ENCODE results near the gene AFG3L2.

The AFG3L2 gene

DNA sequence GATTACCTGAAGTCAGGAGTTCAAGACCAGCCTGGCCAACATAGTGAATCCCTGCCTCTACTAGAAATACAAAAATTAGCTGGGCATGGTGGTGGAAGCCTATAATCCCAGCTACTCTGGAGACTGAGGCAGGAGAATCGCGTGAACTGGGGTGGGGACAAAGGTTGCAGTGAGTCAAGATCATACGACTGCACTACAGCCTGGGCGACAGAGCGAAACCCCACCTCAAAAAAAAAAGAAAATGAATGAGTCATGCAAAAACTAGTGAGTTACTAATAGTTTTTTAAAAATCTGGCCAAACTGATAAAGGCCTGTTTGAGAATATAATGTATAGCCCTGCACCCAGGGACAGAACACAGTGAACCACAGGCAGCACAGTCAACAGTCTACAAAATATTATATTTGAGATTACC is 17.5 kb downstream of the AFG3L2 start:
- DNase-seq (ENCODE audit: low spot score), result no peak

- DNase-seq (ENCODE audit: low spot score), result no peak
Measured at GRCh38 chr18:12352188-12352587, 24.8 kb downstream of the AFG3L2 start.

- DNase-seq (ENCODE audit: low spot score), result no peak
Measured at GRCh38 chr18:12347895-12348294, 29.1 kb downstream of the AFG3L2 start.

GRCh38 chr18:12346240-12346565 is 30.8 kb downstream of the AFG3L2 start:
- DNase-seq (ENCODE audit: low spot score), result no peak

- DNase-seq (ENCODE audit: low spot score), result no peak
Measured at GRCh38 chr18:12345491-12346239, 31.4 kb downstream of the AFG3L2 start.

DNA sequence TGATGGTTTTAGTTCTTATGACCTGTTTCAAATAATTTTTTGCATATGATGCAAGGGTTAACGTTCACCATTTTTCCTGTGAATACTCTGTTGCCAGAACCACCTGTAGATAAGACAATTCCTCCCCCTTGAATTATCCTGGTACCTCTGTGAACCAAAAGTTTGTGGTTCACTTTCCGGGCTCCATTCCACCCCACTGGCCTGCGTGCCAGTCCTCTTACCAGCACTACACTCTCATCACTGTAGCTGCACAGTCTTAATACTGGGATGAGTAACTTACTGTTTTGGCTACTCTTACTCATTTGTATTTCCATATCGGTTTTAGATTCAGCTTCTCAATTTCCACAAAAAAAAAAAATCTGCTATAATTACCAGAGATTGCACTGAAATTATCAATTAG is 34.4 kb downstream of the AFG3L2 start:
- DNase-seq (ENCODE audit: low spot score), result no peak

DNA sequence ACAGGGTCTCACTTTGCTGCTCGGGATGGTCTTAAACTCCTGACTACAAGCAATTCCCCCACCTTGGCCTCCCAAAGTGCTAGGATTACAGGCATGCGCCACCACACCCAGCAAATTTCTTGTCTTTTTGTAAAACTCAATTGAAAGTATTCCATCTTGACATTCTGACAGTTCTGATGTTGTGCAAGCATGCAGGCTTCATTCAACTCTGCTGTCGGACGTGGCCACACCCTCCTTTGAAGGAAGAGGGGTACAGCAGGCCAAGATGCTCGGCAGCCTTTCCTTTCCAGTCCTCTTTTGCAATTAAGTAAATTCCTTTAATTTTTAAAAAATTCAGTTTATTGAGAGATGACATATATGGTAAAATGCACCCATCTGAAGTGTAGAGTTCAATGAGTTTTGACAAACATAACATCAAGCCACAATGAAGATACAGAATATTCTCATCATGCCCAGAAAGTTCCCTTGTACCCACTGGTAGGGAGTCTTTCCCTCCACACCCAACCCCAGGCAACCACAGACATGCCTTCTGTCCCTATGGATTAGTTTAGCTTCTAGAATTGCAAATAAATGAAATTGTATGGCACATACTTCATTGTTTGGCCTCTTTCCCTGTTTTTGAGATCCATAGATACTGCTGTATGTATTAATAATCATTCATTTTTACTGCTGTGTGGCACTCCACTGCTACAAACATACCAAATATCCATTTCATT is 35.9 kb downstream of the AFG3L2 start:
- DNase-seq (ENCODE audit: low spot score), result no peak

DNA sequence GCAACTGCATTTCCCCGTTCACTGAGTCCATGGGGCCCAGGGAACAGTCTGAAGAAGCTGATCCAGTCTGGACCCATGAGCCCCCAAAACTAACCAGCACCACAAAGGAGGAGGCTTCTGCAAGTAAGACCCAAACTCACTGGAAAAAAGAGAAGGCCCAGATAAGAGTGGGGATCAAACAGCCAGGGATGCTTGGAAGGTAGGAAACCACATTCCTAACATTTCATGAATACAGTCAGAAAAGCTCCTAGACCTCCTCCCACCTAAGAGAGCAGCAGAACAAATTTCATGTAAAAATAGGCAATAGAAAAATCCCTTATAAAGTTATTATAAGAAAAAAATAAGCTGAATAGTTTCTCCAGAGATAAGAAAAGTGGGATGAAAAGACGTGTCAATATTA is 38.6 kb downstream of the AFG3L2 start:
- DNase-seq (ENCODE audit: low spot score), result no peak

- no peak for DNase-seq (ENCODE audit: low spot score)
Measured at GRCh38 chr18:12336887-12337286, 40.1 kb downstream of the AFG3L2 start.

- no peak for DNase-seq (ENCODE audit: low spot score)
Measured at GRCh38 chr18:12336171-12336613, 40.8 kb downstream of the AFG3L2 start.

DNA sequence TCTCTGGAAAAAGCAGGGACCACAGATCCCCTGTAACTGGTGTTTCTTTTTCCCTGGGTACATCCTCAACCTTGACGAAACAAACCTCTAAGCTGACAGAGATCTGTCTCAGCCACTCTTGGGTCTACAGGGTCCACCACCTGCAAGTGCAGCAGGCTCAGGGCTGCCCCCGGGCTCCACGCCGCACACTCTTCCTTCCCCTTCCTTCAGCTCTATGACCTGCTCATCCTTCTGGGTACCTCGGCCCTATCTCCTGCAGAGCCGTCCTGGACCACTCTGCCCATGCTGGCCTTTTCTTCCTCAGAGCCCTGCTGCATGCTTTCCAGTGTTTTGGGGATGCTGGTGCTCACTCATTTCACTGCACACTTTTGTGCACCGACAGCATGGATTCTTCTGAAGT is 41.5 kb downstream of the AFG3L2 start:
- no peak for DNase-seq (ENCODE audit: low spot score)

DNA sequence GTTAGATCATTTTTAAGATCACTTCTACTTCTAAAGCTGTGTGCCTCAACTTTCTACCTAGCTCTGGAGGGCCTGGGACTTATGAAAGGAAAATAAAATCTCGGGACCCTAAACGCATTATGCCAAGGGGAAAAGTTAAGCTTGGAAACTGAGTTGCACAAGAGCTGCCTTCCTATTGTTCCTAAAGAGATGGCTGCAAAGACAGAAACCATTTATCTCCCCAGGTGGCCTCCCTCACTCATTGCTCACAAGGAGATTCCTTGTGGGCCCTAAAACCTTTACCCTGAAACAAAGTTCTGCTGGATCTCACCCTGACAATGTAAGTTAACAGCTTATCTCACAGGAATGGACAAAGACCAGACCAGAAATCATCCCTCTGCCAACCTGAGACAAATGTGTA is 42.2 kb downstream of the AFG3L2 start:
- no peak for DNase-seq (ENCODE audit: low spot score)

DNA sequence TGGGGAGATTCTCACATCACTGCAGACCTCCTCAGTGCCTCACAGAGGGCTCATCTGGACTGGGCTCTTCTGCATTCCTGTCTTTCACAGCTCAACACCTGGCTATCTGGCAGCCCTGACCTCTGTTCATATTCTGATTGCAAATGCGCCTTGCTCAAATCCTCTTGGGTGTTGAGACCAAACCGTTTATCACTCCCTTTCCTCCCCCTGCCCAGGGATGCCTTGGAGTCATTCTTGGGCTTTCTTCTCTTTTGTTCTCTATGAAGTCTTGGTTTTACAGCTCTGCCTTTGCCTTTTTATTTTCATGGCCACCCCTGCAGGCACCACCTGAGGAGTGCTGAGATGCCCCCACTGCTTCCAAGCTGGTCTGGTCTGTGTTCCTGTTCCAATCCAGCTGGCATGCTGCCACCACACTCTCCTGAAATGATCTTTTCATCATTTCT is 42.6 kb downstream of the AFG3L2 start:
- peak; percentile 35 for DNase-seq (ENCODE audit: low spot score)

GRCh38 chr18:12333506-12334290 is 43.3 kb downstream of the AFG3L2 start:
- no peak for DNase-seq (ENCODE audit: low spot score)

DNA sequence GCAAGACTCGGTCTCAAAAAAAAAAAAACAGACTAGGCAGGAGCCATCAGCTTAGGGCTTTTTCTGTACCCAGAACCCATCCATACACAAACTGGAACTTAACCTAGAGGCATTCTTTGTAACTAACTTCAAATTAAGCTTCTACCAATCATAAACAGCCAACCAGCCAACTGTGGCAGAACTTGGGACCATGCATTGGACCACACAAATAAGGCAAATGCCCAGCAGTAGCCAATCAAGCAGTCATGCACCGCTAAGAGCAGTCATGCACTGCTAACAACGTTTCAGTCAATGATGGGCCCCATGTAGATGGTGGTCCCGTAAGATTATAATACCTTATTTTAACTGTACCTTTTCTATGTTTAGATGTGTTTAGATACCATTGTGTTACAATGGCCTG is 46.3 kb downstream of the AFG3L2 start:
- DNase-seq (ENCODE audit: low spot score), result no peak

DNA sequence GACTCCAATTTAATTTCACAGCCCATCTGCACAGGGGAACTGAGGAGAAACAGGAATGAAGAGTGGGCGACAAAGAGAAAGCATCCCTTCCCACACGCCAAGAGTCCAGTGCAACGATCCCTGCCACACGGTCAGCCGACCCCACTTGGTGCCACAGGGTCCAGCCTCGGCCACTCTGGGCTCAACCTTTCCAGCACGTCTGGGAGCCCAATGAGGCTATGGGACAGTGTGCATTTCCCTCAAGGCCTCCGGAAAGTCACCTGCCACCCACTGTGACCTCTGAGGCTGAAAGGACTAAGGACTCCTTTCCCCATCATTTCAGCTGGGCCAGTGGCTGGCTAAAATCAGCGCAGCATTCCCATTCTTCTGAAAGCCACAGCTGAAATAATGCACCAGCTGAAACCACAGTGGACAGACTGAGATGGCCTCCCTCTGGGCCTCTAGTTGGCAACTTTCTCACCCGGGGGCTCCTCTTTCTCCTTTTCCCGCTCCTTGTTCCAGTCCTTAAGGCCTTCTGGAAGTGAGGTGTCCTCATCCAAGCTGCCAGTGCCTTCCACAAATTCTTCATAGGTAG is 47.8 kb downstream of the AFG3L2 start:
- DNase-seq (ENCODE audit: low spot score), result no peak

- no peak for DNase-seq (ENCODE audit: low spot score)
Measured at GRCh38 chr18:12328179-12328823, 48.7 kb downstream of the AFG3L2 start.

DNA sequence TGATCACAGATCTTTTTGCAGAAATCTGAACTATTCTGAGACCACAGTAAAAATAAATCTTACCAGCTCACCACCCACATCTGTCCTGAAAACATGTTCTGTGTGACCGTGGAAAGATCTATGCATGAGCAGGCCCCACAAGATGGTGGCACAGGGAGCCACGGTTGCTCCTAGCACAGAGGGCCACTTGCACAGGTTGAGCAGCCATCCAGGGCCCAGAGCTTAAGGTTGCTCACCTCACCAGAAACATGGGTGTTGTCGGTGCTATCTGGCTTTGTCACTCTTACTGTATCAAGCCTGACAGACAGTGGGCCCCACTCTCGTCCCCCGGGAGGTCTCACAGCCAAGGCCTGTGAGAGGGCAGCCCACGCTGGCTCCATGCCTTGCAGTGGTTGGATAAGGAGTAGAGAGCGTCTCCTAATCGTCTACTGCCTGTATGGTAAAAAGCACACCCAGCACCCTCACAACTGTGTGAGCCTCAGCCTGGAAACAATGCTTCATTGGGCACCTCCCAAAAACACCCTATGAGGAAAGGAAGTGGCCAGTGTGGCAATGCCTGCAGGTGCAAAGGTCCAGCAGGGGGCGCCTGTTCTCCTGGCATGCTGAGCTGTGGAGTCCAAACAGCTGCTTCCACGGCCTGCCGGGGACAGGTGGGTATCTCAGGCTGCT is 49.4 kb downstream of the AFG3L2 start:
- DNase-seq (ENCODE audit: low spot score), result peak; percentile 69

DNA sequence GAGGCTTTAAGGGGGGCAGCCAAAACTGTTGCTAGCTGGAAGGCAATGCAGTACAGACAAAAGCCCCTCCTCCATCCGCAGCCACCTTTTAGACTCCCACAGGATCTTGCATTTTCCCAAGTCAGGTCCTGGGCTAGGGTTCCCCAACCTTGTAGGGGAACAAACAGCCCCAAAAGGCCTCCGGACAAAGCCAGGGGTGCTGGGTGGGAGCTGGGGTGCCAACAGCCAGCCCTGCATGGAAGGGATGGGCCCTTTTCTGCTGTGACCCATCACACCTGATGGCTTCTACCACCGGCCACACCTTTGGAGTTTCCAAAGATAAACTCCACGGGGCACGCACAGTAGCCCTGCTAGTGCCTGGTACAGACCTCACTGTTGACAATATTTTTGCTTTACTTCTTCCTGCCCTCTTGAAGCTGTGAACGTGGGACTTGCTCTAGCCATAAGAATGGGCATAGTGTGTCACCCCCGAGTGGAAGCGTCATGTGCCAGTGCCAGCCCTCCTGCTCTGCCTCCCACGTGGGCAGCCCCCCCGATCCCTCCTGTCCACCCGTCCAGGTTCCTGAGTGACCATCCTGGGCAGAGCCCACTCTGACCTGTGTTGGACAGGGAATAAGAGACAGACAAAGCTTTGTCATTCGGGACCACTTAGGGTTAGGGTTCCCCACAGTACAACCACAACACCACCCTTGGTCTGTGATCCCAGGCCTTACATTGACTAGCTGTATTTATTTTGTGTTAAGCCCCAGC is 50.1 kb downstream of the AFG3L2 start:
- DNase-seq (ENCODE audit: low spot score), result no peak

DNA sequence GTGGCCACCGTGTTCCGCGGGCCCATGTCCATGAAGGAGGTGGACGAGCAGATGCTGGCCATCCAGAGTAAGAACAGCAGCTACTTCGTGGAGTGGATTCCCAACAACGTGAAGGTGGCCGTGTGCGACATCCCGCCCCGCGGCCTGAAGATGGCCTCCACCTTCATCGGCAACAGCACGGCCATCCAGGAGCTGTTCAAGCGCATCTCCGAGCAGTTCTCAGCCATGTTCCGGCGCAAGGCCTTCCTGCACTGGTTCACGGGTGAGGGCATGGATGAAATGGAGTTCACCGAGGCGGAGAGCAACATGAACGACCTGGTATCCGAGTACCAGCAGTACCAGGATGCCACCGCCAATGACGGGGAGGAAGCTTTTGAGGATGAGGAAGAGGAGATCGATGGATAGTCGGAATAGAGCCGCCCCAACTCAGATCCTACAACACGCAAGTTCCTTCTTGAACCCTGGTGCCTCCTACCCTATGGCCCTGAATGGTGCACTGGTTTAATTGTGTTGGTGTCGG is 51.2 kb downstream of the AFG3L2 start:
- DNase-seq (ENCODE audit: low spot score), result no peak

Data from cerebellar cortex (tissue), 1 donor.